ENCODE results near the gene HUWE1.

DNA sequence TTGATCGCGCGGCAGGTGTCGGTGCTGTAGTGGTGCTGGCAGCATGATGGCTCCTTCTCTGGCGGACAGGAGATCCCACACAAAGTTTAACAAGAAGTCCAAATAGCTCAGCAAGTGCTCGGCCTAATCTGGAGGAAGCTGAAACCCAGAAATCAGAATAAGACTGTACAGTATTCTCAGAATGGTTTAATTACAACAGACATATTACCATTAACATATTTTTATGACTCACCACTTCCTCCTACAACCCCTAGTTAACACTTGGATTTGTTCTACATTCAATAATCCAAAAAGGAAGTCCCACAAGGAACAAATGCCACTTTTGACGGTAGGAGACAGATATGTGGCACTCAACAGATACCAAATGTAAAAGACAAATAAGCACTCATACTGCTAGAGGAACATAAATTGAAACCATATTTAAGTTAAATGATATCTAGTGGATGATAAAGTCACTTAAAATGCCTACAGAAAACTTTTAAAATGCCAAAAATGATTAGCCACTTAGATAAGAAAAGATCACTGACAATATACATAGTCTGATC lies 91.2 kb downstream of the HUWE1 start:
- TF ChIP-seq, protein P1, sequence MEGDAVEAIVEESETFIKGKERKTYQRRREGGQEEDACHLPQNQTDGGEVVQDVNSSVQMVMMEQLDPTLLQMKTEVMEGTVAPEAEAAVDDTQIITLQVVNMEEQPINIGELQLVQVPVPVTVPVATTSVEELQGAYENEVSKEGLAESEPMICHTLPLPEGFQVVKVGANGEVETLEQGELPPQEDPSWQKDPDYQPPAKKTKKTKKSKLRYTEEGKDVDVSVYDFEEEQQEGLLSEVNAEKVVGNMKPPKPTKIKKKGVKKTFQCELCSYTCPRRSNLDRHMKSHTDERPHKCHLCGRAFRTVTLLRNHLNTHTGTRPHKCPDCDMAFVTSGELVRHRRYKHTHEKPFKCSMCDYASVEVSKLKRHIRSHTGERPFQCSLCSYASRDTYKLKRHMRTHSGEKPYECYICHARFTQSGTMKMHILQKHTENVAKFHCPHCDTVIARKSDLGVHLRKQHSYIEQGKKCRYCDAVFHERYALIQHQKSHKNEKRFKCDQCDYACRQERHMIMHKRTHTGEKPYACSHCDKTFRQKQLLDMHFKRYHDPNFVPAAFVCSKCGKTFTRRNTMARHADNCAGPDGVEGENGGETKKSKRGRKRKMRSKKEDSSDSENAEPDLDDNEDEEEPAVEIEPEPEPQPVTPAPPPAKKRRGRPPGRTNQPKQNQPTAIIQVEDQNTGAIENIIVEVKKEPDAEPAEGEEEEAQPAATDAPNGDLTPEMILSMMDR (IDR thresholded peaks at IDR 0.05; ENCODE audit: borderline replicate concordance, extremely low read depth, low read length, poor library complexity, severe bottlenecking): no peak
- TF ChIP-seq EZH2 (IDR thresholded peaks at IDR 0.05; ENCODE audit: borderline replicate concordance, low read depth, low read length, severe bottlenecking): no peak
